ENCODE results near the gene TM6SF1. TPM values are rescaled to one million over a fixed set of nuclear protein-coding genes. Genes with fewer than 3 reads are reported as not detected.

The TM6SF1 gene
- total and polyA plus RNA-seq, 9 of the 15 experiments (the other 6 are each of a cell fraction or from before 2014, with no cell fraction given) = 1.0 to 5.6 (median 3.5) TPM

- H3K36me3 ChIP-seq (ENCODE audit: control insufficient read depth, insufficient read depth, low read length) = peaks cover 58% of the 10 kb centered on the region
- peaks cover 93% of the 10 kb centered on the region for H3K79me2 ChIP-seq (ENCODE audit: control insufficient read depth, insufficient read depth, low read length)
- H3K4me1 ChIP-seq (replicated peaks in 1 of 2; ENCODE audit: control insufficient read depth in 2 of 2, insufficient read depth in 2 of 2, low read length in 2 of 2) = peaks cover 9 to 32% of the 10 kb centered on the region in 2 experiments
- no peaks in the 10 kb centered on the region for H3K9me3 ChIP-seq (replicated peaks; ENCODE audit: control insufficient read depth, insufficient read depth, low read depth, low read length)
- no peak overlapping the region for H3K27ac ChIP-seq (ENCODE audit: extremely low read depth, low read depth, low read length)
- in situ Hi-C loops (cut with MboI) = no loop called here
- ChIA-PET CTCF (ENCODE audit: low intra/inter-chr PET ratio) (interaction anchor here (0.6 kb wide), 1 partner anchor 43 kb away, joined by 6 read pairs; no protein-coding TSS in a partner anchor), POLR2A (interaction anchor here (1.2 to 1.6 kb wide), 3 partner anchors 8 to 30 kb away, joined by 4 to 6 read pairs (median 4); no protein-coding TSS in a partner anchor)
- H3K27me3 ChIP-seq (ENCODE audit: control insufficient read depth in 2 of 2, insufficient read depth in 2 of 2, low read length in 2 of 2) = no peaks in the 10 kb centered on the region
- FAIRE-seq (no peak), DNase-seq (ENCODE audit: extremely low read depth in 1 of 4, low spot score in 3 of 4) (peak in 1 of 4 experiments; percentile 30), ATAC-seq (no peak)
- BruUV-seq (replicated peaks) = no TSS peak
- peaks cover 35% of the 10 kb centered on the region for H4K20me1 ChIP-seq (replicated peaks; ENCODE audit: control insufficient read depth, insufficient read depth, low read length)
- intact Hi-C loops (cut with micrococcal nuclease) = no loop called here
- no peak overlapping the region for H3K4me3 ChIP-seq
- peak overlapping the region; percentile 62 for H3K4me2 ChIP-seq (ENCODE audit: insufficient read depth, low read length)
- H3K9ac ChIP-seq (ENCODE audit: insufficient read depth in 1 of 2, low read depth in 2 of 2, low read length in 2 of 2) = peak overlapping the region in 1 of 2 experiments; percentile 27; a peak in 2 of 4 replicates
- no peaks in the 10 kb centered on the region for H3K9me1 ChIP-seq (ENCODE audit: control insufficient read depth, insufficient read depth, low read length)
- H2AFZ ChIP-seq (ENCODE audit: low read depth, low read length) = no peak overlapping the region
- 9% methylated on average over 3 of the region's 3 CpGs for WGBS (ENCODE audit: insufficient coverage, low coverage, missing lambda C conversion rate)
- no peak for TF ChIP-seq ZNF277 (CRISPR knock-in tag; IDR thresholded peaks at IDR 0.05; ENCODE audit: borderline replicate concordance)
- TF ChIP-seq FOXK1 (CRISPR knock-in tag; IDR thresholded peaks at IDR 0.05; ENCODE audit: borderline replicate concordance) = no peak
- no peak for TF ChIP-seq ZBTB26 (CRISPR knock-in tag; IDR thresholded peaks at IDR 0.05)
- TF ChIP-seq NR3C1 (CRISPR knock-in tag; IDR thresholded peaks at IDR 0.05) = no peak
- TF ChIP-seq MNT (conservative IDR thresholded peaks at IDR 0.05) = peak in 1 of 2 experiments; percentile 33; a peak in 1 of 4 replicates
- TF ChIP-seq NFIX (CRISPR knock-in tag; IDR thresholded peaks at IDR 0.05; ENCODE audit: low read depth) = no peak
- no peak for TF ChIP-seq SAFB (IDR thresholded peaks at IDR 0.05; ENCODE audit: borderline replicate concordance, low read depth, low read length)
- peak; percentile 60; the same call in 1 of the 2 replicates for TF ChIP-seq SMARCE1 (IDR thresholded peaks at IDR 0.05)
- peak; percentile 58 for TF ChIP-seq TCF3 (CRISPR knock-in tag; IDR thresholded peaks at IDR 0.05)
- peak; percentile 55; the same call in 1 of the 2 replicates for TF ChIP-seq MTA3 (IDR thresholded peaks at IDR 0.05; ENCODE audit: borderline replicate concordance)
- TF ChIP-seq L3MBTL2 (IDR thresholded peaks at IDR 0.05) = peak; percentile 44; the same call in 1 of the 2 replicates
- peak; percentile 48; the same call in 1 of the 2 replicates for TF ChIP-seq ZEB2 (IDR thresholded peaks at IDR 0.05)
- TF ChIP-seq NFE2L1 (tag; IDR thresholded peaks at IDR 0.05; ENCODE audit: borderline replicate concordance, low read depth) = no peak
- TF ChIP-seq ATF7 (IDR thresholded peaks at IDR 0.05) = peak; percentile 75
- TF ChIP-seq ETV6 (IDR thresholded peaks at IDR 0.05; ENCODE audit: borderline replicate concordance in 1 of 2, low read depth in 2 of 2, low read length in 1 of 2) = no peak
- no peak for TF ChIP-seq ETV6 (CRISPR knock-in tag; IDR thresholded peaks at IDR 0.05; ENCODE audit: borderline replicate concordance)
- no peak for TF ChIP-seq E2F5 (CRISPR knock-in tag; IDR thresholded peaks at IDR 0.05)
- TF ChIP-seq ELF1 (tag; IDR thresholded peaks at IDR 0.05) = no peak
- TF ChIP-seq ARID1B (IDR thresholded peaks at IDR 0.05) = peak; percentile 70
Measured at GRCh38 chr15:83062768-83063180, 44.7 kb upstream of the TM6SF1 start.

Measured in K562 (cell line).